ENCODE results near the gene VCY. TPM values are rescaled to one million over a fixed set of nuclear protein-coding genes. Genes with fewer than 3 reads are reported as not detected.

VCY gene
- total and polyA plus RNA-seq, 10 of the 15 experiments (the other 5 are each of a cell fraction or from before 2014, with no cell fraction given), result not detected

Other genes starting within 250 kb of the VCY start
- not detected in 2 replicates for gene VCY1B, start 69.8 kb upstream of the VCY start, total RNA-seq (2014; rRNA removed)
- gene VCY1B, start 69.8 kb upstream of the VCY start, total RNA-seq (2014; rRNA removed; fragmentation: Illumina TruSeq; extraction: Trizol), result not detected in 2 replicates
- not detected in 2 replicates for gene VCY1B, start 69.8 kb upstream of the VCY start, total RNA-seq (2021)
- not detected in 2 replicates for gene VCY1B, start 69.8 kb upstream of the VCY start, polyA plus RNA-seq (2011; rRNA removed)
- not detected in 2 replicates for gene VCY1B, start 69.8 kb upstream of the VCY start, polyA plus RNA-seq (2014; fragmentation: Illumina TruSeq; extraction: Trizol)
- not detected for gene VCY1B, start 69.8 kb upstream of the VCY start, polyA plus RNA-seq (2014; fragmentation: Nextera tagmentation; extraction: Ambion mirVana)
- not detected in 2 replicates for gene VCY1B, start 69.8 kb upstream of the VCY start, polyA plus RNA-seq (2014; rRNA removed)
- not detected for gene VCY1B, start 69.8 kb upstream of the VCY start, polyA plus RNA-seq (2016; fragmentation: Nextera tagmentation; extraction: Ambion mirVana)